ENCODE data around the gene VANGL1. TPM values are rescaled to one million over a fixed set of nuclear protein-coding genes. Genes with fewer than 3 reads are reported as not detected.
A peak's percentile ranks its signal among the peaks of the same experiment; 100 is the strongest.
"Not testable (repeated sequence)": the region's sequence is repeated elsewhere in the genome, so short reads cannot be mapped to it uniquely, and the experiment has no call there.

The VANGL1 gene
- total RNA-seq, 1 donor from 2014 or later: 22.9 TPM

DNA sequence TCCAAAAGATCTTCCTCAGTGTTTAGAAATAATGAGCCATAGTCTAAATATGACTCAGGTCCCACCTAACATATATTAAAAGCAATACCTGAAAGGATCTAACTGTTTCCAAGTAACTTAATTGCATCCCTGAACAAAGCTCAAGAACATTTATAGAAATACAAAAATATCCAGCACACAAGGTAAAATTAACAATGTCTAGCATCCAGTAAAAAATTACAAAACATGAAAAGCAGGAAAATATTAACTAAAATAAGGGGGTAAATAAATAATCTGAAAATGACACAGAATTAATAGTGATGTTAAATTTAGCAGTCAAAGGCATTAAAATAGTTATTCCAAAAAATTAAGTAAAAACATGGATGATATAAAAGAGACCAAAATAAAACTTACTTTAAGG lies 21.3 kb upstream of the VANGL1 start:
- Mint-ChIP-seq H3K27ac (no peak overlapping the region), H3K4me1 (ENCODE audit: low read depth) (no peaks in the 10 kb centered on the region)

DNA sequence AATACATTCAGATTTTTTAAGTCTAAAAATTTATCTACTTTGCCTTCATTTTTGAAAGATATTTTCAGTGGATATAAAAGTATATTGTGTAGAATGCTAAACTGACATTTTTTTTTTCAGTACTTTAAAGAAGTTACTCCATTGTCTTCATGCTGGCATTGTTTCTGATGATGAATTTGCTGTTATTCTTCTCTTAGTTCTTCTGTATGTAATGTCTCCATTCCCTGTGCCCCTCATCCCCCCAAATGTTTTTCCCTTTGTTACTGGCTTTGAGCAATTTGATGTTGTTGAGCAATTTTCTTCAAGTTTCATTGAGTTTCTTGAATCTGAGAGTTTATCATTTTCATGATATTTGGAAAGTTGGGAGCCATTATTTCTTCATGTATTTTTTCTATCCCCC lies 20.8 kb upstream of the VANGL1 start:
- Mint-ChIP-seq H3K36me3 (ENCODE audit: insufficient read depth) (peaks cover 4% of the 10 kb centered on the region), H3K27ac (no peak overlapping the region), H3K4me3 (ENCODE audit: low read depth) (no peak overlapping the region), H3K4me1 (ENCODE audit: low read depth) (no peaks in the 10 kb centered on the region), H3K27me3 (no peaks in the 10 kb centered on the region), H3K9me3 (ENCODE audit: low read depth) (peaks cover 26% of the 10 kb centered on the region)
- TF ChIP-seq, protein P1, sequence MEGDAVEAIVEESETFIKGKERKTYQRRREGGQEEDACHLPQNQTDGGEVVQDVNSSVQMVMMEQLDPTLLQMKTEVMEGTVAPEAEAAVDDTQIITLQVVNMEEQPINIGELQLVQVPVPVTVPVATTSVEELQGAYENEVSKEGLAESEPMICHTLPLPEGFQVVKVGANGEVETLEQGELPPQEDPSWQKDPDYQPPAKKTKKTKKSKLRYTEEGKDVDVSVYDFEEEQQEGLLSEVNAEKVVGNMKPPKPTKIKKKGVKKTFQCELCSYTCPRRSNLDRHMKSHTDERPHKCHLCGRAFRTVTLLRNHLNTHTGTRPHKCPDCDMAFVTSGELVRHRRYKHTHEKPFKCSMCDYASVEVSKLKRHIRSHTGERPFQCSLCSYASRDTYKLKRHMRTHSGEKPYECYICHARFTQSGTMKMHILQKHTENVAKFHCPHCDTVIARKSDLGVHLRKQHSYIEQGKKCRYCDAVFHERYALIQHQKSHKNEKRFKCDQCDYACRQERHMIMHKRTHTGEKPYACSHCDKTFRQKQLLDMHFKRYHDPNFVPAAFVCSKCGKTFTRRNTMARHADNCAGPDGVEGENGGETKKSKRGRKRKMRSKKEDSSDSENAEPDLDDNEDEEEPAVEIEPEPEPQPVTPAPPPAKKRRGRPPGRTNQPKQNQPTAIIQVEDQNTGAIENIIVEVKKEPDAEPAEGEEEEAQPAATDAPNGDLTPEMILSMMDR (IDR thresholded peaks at IDR 0.05; ENCODE audit: unreplicated experiment): no peak
- no peak for DNase-seq (ENCODE audit: low spot score, unreplicated experiment)

More for the DNA sequence above, 21.3 kb upstream of the VANGL1 start:
- Mint-ChIP-seq H3K9me3 (ENCODE audit: low read depth) (peaks cover 26% of the 10 kb centered on the region), H3K4me3 (ENCODE audit: low read depth) (no peak overlapping the region), H3K36me3 (ENCODE audit: insufficient read depth) (peaks cover 4% of the 10 kb centered on the region), H3K27me3 (no peaks in the 10 kb centered on the region)
- no peak for DNase-seq (ENCODE audit: low spot score, unreplicated experiment)
- TF ChIP-seq, protein P1 (IDR thresholded peaks at IDR 0.05; ENCODE audit: unreplicated experiment): no peak

DNA sequence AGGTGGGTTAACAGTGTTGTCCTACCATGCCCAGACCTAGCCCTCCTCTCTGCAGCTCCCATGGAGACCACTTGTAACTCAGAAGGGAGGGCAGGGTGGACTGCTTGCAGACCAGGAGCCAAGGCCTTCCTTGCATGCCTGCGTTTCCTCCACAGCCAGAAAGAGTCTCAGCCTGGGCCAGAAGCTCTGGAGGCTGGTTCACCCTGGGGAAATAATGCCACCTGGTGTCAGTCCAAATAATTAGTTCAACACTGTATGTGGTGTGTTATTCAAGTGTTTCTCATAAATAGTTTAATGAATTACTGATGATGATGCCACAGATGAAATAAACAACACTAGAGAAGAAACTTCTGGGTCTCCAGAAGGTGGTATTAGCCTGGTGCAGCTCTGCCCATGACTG lies 16.9 kb upstream of the VANGL1 start:
- Mint-ChIP-seq H3K4me1 (ENCODE audit: low read depth) (peaks cover 1% of the 10 kb centered on the region), H3K27ac (no peak overlapping the region), H3K36me3 (ENCODE audit: insufficient read depth) (peaks cover 4% of the 10 kb centered on the region), H3K9me3 (ENCODE audit: low read depth) (peaks cover 22% of the 10 kb centered on the region), H3K4me3 (ENCODE audit: low read depth) (no peak overlapping the region), H3K27me3 (no peaks in the 10 kb centered on the region)
- DNase-seq (ENCODE audit: low spot score, unreplicated experiment): no peak
- TF ChIP-seq, protein P1 (IDR thresholded peaks at IDR 0.05; ENCODE audit: unreplicated experiment): no peak

DNA sequence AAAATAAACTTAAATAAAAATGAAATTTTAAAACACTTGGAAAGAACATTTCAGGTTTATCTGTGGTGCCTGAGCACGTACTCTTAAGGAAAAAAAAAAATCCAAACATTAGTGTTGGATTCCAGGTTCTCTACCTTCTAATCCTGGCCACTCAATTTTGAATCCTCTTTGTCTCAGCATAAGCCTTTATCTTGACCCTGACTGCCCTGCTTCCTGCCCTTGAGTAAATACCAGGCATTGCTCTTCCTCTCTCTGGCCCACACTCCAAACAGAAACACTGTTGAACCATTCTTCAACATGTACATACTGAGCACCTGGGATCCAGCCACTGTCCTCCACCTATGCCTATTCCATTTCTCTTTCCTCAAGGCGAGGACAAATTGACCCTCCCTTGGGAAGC lies 11.4 kb upstream of the VANGL1 start:
- peak overlapping the region; percentile 79 for H3K27ac Mint-ChIP-seq

DNA sequence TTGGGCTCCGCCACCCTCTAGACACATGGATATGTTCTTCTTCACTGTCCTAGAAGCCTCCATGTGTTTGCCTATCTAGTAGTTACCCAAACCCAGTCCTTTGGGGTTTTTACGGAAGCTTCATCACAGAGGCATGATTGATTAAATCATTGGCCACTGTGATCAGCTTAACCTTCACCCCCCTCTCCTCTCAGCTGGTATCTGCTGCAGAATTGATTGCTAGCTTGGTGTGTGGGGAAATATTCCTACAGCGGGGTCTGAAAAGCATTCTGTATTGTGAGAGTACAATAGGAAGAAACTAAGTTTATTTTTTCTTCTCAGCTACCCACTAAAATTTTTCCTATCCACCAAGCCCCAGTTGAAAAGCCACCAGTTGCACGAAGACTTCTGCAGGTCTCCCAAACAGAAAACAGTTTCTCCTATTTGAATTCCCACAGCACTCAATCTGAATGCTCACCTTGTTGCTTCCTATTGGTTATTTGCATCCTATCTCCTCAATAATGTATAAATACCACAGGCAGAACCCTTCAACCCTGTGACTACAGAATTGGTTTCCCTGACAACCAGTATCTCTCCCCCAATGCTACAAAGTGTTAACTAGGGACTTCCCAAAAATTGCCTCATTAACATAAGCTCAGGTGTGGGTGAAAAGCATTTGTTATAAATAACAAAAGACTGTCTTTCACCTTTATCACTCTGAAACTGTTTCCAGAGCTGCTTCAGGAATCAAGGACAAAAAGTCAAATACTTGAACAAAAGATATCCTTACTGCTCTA lies 9.3 kb upstream of the VANGL1 start:
- no peak for DNase-seq (ENCODE audit: low spot score, unreplicated experiment)
- H3K4me3 Mint-ChIP-seq (ENCODE audit: low read depth): no peak overlapping the region
- peaks cover 5% of the 10 kb centered on the region for H3K36me3 Mint-ChIP-seq (ENCODE audit: insufficient read depth)
- H3K27me3 Mint-ChIP-seq: no peaks in the 10 kb centered on the region
- TF ChIP-seq, protein P1 (IDR thresholded peaks at IDR 0.05; ENCODE audit: unreplicated experiment): no peak
- peaks cover 23% of the 10 kb centered on the region for H3K4me1 Mint-ChIP-seq (ENCODE audit: low read depth)
- peaks cover 27% of the 10 kb centered on the region for H3K9me3 Mint-ChIP-seq (ENCODE audit: low read depth)
- H3K27ac Mint-ChIP-seq: no peak overlapping the region

More for the DNA sequence above, 11.4 kb upstream of the VANGL1 start:
- Mint-ChIP-seq H3K9me3 (ENCODE audit: low read depth) (peaks cover 13% of the 10 kb centered on the region), H3K36me3 (ENCODE audit: insufficient read depth) (peaks cover 2% of the 10 kb centered on the region), H3K4me3 (ENCODE audit: low read depth) (no peak overlapping the region), H3K4me1 (ENCODE audit: low read depth) (peaks cover 23% of the 10 kb centered on the region), H3K27me3 (no peaks in the 10 kb centered on the region)
- no peak for DNase-seq (ENCODE audit: low spot score, unreplicated experiment)
- TF ChIP-seq, protein P1 (IDR thresholded peaks at IDR 0.05; ENCODE audit: unreplicated experiment): no peak

- H3K36me3 Mint-ChIP-seq (ENCODE audit: insufficient read depth): not testable (repeated sequence)
Observed at GRCh38 chr1:115633606-115634005, 8.2 kb upstream of the VANGL1 start.

DNA sequence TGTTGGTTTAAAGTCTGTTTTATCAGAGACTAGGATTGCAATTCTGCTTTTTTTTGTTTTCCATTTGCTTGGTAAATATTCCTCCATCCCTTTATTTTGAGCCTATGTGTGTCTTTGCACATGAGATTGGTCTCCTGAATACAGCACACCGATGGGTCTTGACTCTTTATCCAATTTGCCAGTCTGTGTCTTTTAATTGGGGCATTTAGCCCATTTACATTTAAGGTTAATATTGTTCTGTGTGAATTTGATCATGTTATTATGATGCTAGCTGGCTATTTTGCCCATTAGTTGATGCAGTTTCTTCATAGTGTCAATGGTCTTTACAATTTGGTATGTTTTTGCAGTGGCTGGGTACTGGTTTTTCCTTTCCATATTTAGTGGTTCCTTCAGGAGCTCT lies 4.5 kb upstream of the VANGL1 start:
- H3K9me3 Mint-ChIP-seq (ENCODE audit: low read depth): peaks cover 40% of the 10 kb centered on the region
- not testable (repeated sequence) for DNase-seq (ENCODE audit: low spot score, unreplicated experiment); H3K36me3 Mint-ChIP-seq (ENCODE audit: insufficient read depth); H3K4me3 Mint-ChIP-seq (ENCODE audit: low read depth); H3K4me1 Mint-ChIP-seq (ENCODE audit: low read depth); H3K27me3 Mint-ChIP-seq; H3K27ac Mint-ChIP-seq

More at GRCh38 chr1:115633606-115634005, 8.2 kb upstream of the VANGL1 start:
- not testable (repeated sequence) for H3K4me3 Mint-ChIP-seq (ENCODE audit: low read depth); H3K27me3 Mint-ChIP-seq; H3K27ac Mint-ChIP-seq; DNase-seq (ENCODE audit: low spot score, unreplicated experiment)
- H3K4me1 Mint-ChIP-seq (ENCODE audit: low read depth): peaks cover 23% of the 10 kb centered on the region
- H3K9me3 Mint-ChIP-seq (ENCODE audit: low read depth): peaks cover 29% of the 10 kb centered on the region

Data from progenitor cell of endocrine pancreas (in vitro differentiated cells).